Measurements from ENCODE around the gene HCLS1. TPM values are rescaled to one million over a fixed set of nuclear protein-coding genes. Genes with fewer than 3 reads are reported as not detected.
"Not testable (repeated sequence)": the region's sequence is repeated elsewhere in the genome, so short reads cannot be mapped to it uniquely, and the experiment has no call there.

HCLS1 gene
- total RNA-seq, 1 experiment from 2014 or later, result 0.45 TPM

DNA sequence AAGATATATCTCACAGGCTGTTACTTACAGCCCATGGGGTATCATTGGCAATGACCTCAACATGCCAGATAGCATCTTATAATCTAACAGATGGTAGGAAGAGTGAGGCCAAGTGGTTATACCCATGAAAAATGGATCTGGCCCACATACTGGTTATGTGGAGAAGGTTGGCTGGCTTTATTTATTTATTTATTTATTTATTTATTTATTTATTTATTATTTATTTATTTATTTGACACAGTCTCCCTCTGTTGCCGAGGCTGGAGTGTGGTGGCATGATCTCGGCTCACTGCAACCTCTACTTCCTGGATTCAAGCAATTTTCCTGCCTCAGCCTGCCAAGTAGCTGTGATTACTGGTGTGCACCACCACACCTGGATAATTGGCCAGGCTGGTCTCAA is 55.9 kb downstream of the HCLS1 start:
- Mint-ChIP-seq H3K4me3 (ENCODE audit: unreplicated experiment) (no peak overlapping the region), H3K36me3 (ENCODE audit: insufficient read depth, unreplicated experiment) (no peaks in the 10 kb centered on the region), H3K27ac (ENCODE audit: unreplicated experiment) (no peak overlapping the region), H3K9me3 (ENCODE audit: unreplicated experiment) (no peaks in the 10 kb centered on the region), H3K4me1 (ENCODE audit: low read depth, unreplicated experiment) (no peaks in the 10 kb centered on the region), H3K27me3 (ENCODE audit: insufficient read depth, unreplicated experiment) (no peaks in the 10 kb centered on the region)
- Histone ChIP-seq H3K9me3 (no peaks in the 10 kb centered on the region), H3K4me1 (peaks cover 6% of the 10 kb centered on the region), H3K27me3 (replicated peaks; ENCODE audit: control insufficient read depth, insufficient read depth, low read length) (no peaks in the 10 kb centered on the region), H3K36me3 (ENCODE audit: control insufficient read depth, insufficient read depth, low read length) (no peaks in the 10 kb centered on the region), H3K4me3 (ENCODE audit: low read depth, low read length) (no peak overlapping the region)
- TF ChIP-seq, protein P1, sequence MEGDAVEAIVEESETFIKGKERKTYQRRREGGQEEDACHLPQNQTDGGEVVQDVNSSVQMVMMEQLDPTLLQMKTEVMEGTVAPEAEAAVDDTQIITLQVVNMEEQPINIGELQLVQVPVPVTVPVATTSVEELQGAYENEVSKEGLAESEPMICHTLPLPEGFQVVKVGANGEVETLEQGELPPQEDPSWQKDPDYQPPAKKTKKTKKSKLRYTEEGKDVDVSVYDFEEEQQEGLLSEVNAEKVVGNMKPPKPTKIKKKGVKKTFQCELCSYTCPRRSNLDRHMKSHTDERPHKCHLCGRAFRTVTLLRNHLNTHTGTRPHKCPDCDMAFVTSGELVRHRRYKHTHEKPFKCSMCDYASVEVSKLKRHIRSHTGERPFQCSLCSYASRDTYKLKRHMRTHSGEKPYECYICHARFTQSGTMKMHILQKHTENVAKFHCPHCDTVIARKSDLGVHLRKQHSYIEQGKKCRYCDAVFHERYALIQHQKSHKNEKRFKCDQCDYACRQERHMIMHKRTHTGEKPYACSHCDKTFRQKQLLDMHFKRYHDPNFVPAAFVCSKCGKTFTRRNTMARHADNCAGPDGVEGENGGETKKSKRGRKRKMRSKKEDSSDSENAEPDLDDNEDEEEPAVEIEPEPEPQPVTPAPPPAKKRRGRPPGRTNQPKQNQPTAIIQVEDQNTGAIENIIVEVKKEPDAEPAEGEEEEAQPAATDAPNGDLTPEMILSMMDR (IDR thresholded peaks at IDR 0.05; ENCODE audit: insufficient read depth in 1 of 2, low read depth in 1 of 2, low read length in 1 of 2, severe bottlenecking in 1 of 2, unreplicated experiment in 1 of 2), result no peak
- no TSS peak for BruUV-seq (replicated peaks)
- ChIA-PET POLR2A (no interaction called here), CTCF (no interaction called here)
- no peak for DNase-seq
- intact Hi-C loops (cut with micrococcal nuclease; ENCODE audit: unreplicated experiment), result no loop called here

DNA sequence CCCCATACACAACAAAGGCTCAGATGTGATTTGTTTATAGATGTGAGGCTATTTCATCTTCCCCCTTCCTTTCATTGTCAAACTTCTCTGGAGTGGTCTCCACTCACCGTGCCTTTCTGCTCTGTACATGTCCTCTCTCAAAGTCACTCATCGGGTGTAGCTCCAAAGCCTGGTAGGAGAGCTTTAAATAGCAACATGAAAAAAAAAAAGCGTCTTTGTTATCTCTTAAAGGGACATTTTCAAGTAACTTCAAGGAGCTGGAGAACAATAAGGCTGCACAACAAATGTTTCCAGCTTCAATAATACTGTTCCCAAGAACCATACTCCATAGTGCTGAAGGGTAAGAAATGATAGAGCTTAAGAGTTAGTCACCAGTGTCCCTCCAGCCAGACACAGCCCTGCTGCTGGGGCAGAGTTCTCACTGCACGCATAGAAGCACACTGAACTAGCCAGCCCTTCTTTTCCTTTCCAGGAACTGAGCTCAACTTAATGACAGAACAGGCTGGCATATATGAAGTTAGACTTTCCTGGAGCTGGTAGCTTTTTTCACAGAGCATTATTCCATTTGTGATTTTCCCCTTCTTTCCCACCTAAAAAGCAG is 59.4 kb downstream of the HCLS1 start:
- CTCF ChIA-PET, result no interaction called here
- Histone ChIP-seq H3K36me3 (ENCODE audit: control insufficient read depth, insufficient read depth, low read length) (no peaks in the 10 kb centered on the region), H3K4me1 (no peaks in the 10 kb centered on the region), H3K27me3 (replicated peaks; ENCODE audit: control insufficient read depth, insufficient read depth, low read length) (no peaks in the 10 kb centered on the region), H3K4me3 (ENCODE audit: low read depth, low read length) (no peak overlapping the region), H3K9me3 (no peaks in the 10 kb centered on the region)
- Mint-ChIP-seq H3K4me1 (ENCODE audit: low read depth, unreplicated experiment) (no peaks in the 10 kb centered on the region), H3K9me3 (ENCODE audit: unreplicated experiment) (no peaks in the 10 kb centered on the region), H3K4me3 (ENCODE audit: unreplicated experiment) (no peak overlapping the region), H3K27ac (ENCODE audit: unreplicated experiment) (no peak overlapping the region), H3K36me3 (ENCODE audit: insufficient read depth, unreplicated experiment) (no peaks in the 10 kb centered on the region), H3K27me3 (ENCODE audit: insufficient read depth, unreplicated experiment) (no peaks in the 10 kb centered on the region)
- no peak for DNase-seq
- POLR2A ChIA-PET, result interaction anchor here (0.5 kb wide), 1 partner anchor 62 kb away, joined by 3 read pairs; no protein-coding TSS in a partner anchor
- intact Hi-C loops (cut with micrococcal nuclease; ENCODE audit: unreplicated experiment), result no loop called here
- TF ChIP-seq, protein P1 (IDR thresholded peaks at IDR 0.05; ENCODE audit: insufficient read depth in 1 of 2, low read depth in 1 of 2, low read length in 1 of 2, severe bottlenecking in 1 of 2, unreplicated experiment in 1 of 2), result no peak
- no TSS peak for BruUV-seq (replicated peaks)

DNA sequence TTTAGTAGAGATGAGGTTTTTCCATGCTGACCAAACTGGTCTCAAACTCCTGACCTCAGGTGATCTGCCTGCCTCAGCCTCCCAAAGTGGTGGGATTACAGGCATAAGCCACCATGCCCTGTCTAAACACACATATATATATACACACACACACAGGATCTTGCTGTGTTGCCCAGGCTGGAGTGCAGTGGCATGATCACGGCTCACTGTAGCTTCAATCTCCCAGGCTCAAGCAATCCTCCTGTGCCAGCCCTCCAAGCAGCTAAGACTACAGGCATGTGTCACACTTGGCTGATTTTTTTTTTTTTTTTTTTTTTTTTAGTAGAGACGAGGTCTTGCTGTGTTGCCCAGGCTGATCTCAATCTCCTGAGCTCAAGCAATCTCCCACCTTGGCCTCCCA is 60.8 kb downstream of the HCLS1 start:
- H3K4me1 Mint-ChIP-seq (ENCODE audit: low read depth, unreplicated experiment); H3K36me3 Mint-ChIP-seq (ENCODE audit: insufficient read depth, unreplicated experiment); H3K27me3 Mint-ChIP-seq (ENCODE audit: insufficient read depth, unreplicated experiment); H3K27ac Mint-ChIP-seq (ENCODE audit: unreplicated experiment); DNase-seq; intact Hi-C loops (cut with micrococcal nuclease; ENCODE audit: unreplicated experiment); H3K9me3 ChIP-seq; H3K4me3 ChIP-seq (ENCODE audit: low read depth, low read length); H3K9me3 Mint-ChIP-seq (ENCODE audit: unreplicated experiment); H3K4me3 Mint-ChIP-seq (ENCODE audit: unreplicated experiment); BruUV-seq (replicated peaks); H3K36me3 ChIP-seq (ENCODE audit: control insufficient read depth, insufficient read depth, low read length); CTCF ChIA-PET; H3K27me3 ChIP-seq (replicated peaks; ENCODE audit: control insufficient read depth, insufficient read depth, low read length); H3K4me1 ChIP-seq; POLR2A ChIA-PET: not testable (repeated sequence)

DNA sequence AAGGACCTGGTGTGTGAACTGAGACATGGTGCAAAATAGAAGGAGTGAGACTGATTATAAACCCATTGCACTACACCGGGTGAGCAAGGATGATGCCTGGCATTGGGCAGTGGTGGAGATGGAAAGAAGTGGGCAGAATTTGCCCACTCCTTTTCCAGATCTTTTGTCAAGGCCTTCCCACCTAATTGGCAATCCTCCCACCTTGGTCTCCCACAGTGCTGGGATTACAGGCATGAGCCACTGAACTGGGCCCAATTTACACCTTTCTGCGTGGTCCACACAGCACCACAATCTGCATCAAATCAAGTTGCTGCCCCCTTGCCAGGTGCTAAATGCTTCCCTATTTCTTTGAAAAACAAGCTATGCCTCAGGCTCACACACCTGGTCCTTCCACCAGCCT is 62.1 kb downstream of the HCLS1 start:
- no TSS peak for BruUV-seq (replicated peaks)
- Mint-ChIP-seq H3K4me3 (ENCODE audit: unreplicated experiment) (no peak overlapping the region), H3K9me3 (ENCODE audit: unreplicated experiment) (no peaks in the 10 kb centered on the region), H3K27ac (ENCODE audit: unreplicated experiment) (no peak overlapping the region), H3K4me1 (ENCODE audit: low read depth, unreplicated experiment) (no peaks in the 10 kb centered on the region), H3K27me3 (ENCODE audit: insufficient read depth, unreplicated experiment) (no peaks in the 10 kb centered on the region), H3K36me3 (ENCODE audit: insufficient read depth, unreplicated experiment) (no peaks in the 10 kb centered on the region)
- intact Hi-C loops (cut with micrococcal nuclease; ENCODE audit: unreplicated experiment), result no loop called here
- no peaks in the 10 kb centered on the region for H3K9me3 ChIP-seq
- POLR2A ChIA-PET, result no interaction called here
- H3K4me3 ChIP-seq (ENCODE audit: low read depth, low read length), result no peak overlapping the region
- no peaks in the 10 kb centered on the region for H3K4me1 ChIP-seq
- TF ChIP-seq, protein P1 (IDR thresholded peaks at IDR 0.05; ENCODE audit: insufficient read depth in 1 of 2, low read depth in 1 of 2, low read length in 1 of 2, severe bottlenecking in 1 of 2, unreplicated experiment in 1 of 2), result no peak
- DNase-seq, result no peak
- CTCF ChIA-PET, result no interaction called here
- no peaks in the 10 kb centered on the region for H3K36me3 ChIP-seq (ENCODE audit: control insufficient read depth, insufficient read depth, low read length)
- no peaks in the 10 kb centered on the region for H3K27me3 ChIP-seq (replicated peaks; ENCODE audit: control insufficient read depth, insufficient read depth, low read length)

Measured in Caco-2 (cell line).